Measurements from ENCODE around the gene CLDN14. TPM values are rescaled to one million over a fixed set of nuclear protein-coding genes. Genes with fewer than 3 reads are reported as not detected.

Gene CLDN14
- total RNA-seq, 1 experiment from 2014 or later = not detected

DNA sequence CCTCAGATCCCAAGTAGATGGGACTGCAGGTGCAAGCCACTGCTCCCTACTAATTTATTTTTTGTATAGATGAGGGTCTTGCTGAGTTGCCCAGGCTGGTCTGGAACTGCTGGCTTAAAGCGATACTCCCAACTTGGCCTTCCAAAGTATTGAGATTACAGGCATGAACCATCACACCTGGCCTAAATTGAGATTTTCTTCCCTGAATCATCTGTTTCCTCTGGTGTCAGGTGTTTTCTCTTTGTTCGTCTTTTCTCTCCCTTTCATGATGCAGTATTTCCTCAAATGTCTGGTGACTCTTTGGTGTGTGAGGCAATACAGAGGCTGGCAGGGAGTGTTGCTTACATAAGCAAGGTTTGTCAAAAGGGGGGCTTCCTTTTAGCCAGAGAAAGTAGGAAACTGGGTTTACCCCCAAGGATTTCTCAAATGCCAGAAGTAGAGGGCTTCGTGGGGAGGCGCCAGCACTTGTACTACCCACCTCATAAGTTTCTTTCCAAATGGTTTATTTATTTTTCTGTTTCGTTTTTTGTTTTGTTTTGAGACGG lies 27.6 kb downstream of the CLDN14 start:
- in situ Hi-C loops (cut with HindIII; ENCODE audit: low sequenced_read_pairs) = no loop called here
- DNase-seq (ENCODE audit: low spot score) = no peak

DNA sequence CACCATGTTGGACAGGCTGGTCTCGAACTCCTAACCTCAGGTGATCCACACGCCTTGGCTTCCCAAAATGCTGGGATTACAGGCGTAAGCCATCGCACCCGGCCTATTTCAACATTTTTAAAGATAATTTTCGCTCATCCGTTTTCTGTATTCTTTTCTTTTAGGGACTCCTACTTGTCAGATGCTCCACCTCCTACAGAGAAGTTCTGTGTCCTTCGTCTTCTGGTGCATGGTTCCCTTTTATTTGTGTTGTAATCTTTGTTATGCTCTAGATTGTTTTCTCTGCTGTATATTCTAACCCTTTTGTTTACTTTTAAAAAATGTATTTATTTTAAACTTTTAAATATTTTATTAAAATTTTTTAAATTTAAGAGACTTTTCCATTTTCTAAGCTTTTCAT lies 28.4 kb downstream of the CLDN14 start:
- in situ Hi-C loops (cut with HindIII; ENCODE audit: low sequenced_read_pairs) = no loop called here
- DNase-seq (ENCODE audit: low spot score) = no peak

DNA sequence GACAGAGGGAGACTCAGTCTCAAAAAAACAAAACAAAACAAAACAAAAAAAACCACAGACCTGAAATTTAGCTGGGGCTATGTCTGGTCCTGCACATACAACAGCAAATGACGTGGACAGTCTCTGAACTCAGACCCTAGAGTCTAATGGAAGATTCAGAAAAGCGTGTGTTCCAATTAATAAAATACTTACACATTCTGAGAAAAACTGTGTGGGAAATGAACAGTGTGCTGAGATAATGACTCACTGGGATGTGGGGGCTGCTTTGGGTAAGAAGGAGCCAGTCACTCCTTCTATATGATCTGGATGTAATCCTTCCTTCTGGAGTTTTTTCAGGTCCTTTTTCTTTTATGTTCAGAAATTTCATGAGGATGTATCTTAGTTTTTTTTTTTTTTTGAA lies 29.4 kb downstream of the CLDN14 start:
- no peak for DNase-seq (ENCODE audit: low spot score)
- in situ Hi-C loops (cut with HindIII; ENCODE audit: low sequenced_read_pairs) = no loop called here

DNA sequence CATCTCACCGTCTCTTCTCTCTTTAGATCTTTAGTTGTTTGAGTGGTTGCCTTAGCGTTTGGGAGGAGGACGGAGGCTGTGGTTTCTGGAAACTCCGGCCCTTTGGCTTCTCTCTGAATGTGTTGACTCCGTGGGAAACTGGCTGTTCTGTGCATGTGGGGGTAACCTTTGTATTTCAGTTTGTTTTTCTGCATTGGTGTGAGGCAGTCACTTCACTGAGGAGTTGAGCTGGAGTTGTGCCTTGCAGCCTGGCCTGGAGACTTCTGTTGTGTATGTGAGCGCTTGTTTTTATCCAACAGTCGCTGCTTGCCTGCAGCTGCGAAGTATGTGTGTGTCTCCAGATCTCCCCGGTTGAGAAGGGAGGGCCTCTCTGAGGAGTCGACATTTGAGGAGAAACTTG lies 33.6 kb downstream of the CLDN14 start:
- DNase-seq (ENCODE audit: low spot score) = no peak
- in situ Hi-C loops (cut with HindIII; ENCODE audit: low sequenced_read_pairs) = no loop called here

DNA sequence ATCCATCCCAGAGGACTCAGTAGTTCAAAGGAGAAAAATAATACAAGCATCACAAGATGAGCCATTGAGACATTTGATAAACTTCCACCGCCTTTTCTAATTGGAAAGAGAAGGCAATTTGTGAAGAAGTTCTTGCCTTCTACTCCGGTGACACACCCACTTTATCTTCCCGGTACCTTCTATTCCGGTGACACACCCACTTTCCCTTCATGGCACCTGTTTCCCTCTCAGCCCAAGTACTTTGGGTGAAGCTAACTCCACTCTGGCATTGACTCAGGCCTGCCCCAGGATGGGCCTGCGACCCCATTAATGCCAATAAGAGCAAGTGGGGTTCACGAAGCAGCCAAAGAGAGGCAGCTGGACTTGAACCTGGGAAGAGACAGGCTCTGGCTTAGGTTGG lies 38.2 kb downstream of the CLDN14 start:
- no peak for DNase-seq (ENCODE audit: low spot score)
- in situ Hi-C loops (cut with HindIII; ENCODE audit: low sequenced_read_pairs) = no loop called here

DNA sequence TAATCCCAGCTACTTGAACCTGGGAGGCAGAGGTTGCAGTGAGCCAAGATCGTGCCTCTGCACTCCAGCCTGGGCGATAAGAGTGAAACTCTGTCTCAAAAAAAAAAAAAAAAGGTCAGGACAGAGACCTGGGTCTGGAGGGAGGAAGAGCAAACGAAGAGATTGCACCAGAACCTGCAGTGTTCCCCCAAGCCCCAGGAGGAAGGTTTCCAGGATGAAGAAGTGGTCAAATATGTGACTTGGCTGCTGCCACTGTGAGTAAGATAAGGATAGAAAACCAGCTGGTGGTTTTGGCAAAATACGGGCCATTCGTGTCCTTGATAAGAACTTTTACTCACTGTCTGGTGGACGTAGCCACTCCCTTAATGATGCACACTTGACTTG lies 42.2 kb downstream of the CLDN14 start:
- DNase-seq (ENCODE audit: low spot score) = no peak

DNA sequence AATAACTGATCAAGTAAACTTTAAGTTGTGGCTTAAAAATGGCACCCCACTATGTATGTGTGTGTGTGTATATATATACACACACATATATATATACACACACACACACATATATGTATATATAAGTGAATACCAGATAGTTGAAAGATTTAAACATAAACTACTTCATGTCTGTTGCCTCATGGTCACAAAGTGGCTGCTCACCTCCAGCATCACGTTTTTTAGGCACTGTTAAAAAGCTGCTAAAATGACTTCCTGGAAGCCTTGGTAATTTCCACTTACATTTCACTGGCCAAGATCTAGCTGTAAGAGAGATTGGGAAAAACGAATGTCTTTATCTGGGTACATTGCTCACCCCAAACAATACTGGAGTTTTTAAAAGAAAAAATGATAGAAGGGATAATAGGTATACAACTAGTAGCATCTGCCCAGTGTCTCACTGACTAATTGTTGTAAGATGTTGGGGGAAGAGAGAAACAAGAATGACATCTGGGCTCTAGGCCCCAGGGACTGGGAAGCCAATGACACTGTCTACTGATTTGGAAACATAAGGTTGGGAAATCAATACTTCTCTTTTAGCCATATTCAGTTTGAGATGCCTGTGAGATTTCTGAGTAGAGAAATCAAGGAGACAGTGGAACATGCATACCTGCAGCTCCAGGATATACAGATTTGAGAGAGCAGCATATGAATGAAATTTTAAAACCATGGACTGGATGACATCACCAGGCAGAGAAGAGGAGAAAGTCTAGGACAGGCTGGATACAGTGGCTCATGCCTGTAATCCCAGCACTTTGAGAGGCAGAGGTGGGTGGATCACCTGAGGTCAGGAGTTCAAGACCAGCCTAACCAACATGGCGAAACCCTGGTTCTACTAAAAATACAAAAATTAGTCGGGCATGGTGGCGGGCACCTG lies 42.8 kb downstream of the CLDN14 start:
- in situ Hi-C loops (cut with HindIII; ENCODE audit: low sequenced_read_pairs) = no loop called here
- DNase-seq (ENCODE audit: low spot score) = no peak

More for the DNA sequence above, 42.2 kb downstream of the CLDN14 start:
- in situ Hi-C loops (cut with HindIII; ENCODE audit: low sequenced_read_pairs) = no loop called here

DNA sequence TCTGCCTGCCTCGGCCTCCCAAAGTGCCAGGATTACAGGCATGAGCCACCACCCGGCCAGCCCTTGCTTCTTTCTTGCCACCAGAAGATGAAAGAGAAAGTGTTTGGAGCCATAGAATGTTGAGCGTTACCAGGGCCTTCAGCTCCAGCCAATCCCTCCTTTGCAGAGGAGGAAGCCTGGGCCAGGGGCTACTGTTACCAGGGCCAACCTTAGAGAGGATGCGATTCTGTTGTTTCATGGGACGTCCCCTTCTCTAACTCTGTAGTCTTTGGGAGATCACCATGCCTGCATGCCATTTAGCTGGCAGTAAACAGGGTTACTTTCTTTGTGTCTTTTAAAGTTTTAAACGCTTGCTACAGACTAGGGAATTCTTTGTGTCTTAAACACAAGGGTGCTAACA lies 45.8 kb downstream of the CLDN14 start:
- in situ Hi-C loops (cut with HindIII; ENCODE audit: low sequenced_read_pairs) = no loop called here
- DNase-seq (ENCODE audit: low spot score) = no peak

DNA sequence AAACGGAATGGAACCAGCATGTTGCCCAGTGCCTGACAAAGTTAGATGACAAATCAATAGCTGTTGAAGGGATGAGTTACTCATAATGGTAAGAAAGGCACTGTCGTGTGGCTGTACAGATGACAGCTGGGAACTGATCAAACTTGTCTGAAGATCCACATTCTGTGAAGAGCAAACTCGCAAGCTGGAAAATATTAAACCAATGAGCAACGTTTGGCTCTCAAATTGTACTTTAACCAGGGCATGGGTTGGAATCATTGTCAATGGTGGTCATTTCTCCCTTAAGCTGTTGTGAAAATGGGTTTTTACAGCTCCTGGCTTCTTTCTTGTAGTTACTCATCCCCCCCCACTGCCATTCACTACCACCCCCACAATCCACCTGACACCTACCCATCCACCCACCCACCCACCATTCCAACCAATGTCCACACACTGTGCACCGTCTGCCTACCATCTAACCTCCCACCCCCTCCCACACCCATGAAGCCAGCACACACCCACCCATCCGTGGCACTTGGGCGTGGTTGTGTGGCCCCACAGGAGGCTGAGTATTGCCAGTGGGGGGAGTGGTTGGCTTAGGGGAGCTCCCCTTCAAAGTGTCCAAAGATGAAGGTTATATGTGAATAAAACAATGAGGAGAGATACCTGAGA lies 46.7 kb downstream of the CLDN14 start:
- DNase-seq (ENCODE audit: low spot score) = no peak
- in situ Hi-C loops (cut with HindIII; ENCODE audit: low sequenced_read_pairs) = no loop called here

DNA sequence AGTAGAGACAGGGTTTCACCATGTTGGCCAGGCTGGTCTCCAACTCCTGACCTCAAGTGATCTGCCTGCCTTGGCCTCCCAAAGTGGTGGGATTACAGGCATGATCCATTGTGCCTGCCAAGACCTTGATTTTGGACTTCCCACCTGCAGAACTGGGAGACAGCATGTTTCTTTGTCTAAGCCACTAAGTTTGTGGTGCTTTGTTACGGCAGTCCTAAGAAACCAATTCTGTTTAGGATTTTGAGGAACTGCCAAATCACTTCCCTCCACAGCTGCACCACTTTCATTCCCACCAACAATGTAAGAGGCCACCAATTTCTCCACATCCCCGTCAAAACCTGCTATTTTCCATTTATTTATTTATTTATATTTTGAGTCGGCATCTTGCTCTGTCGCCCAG lies 48.7 kb downstream of the CLDN14 start:
- in situ Hi-C loops (cut with HindIII; ENCODE audit: low sequenced_read_pairs) = no loop called here
- no peak for DNase-seq (ENCODE audit: low spot score)

DNA sequence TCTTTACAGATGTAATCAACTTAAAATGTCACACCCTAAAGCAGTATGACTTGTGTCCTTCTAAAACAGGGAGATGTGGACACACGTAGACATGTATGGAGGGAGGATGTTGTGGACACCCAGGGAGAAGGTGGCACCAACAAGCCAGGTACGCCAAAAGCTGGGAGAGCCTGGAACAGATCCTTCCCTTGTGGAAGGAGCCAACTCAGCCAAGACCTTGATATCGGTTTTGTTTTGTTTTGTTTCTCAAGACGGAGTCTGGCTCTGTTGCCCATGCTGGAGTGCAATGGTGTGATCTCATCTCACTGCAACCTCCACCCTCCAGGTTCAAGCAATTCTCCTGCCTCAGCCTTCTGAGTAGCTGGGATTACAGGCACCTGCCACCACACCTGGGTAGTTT lies 49.1 kb downstream of the CLDN14 start:
- no peak for DNase-seq (ENCODE audit: low spot score)
- in situ Hi-C loops (cut with HindIII; ENCODE audit: low sequenced_read_pairs) = no loop called here

DNA sequence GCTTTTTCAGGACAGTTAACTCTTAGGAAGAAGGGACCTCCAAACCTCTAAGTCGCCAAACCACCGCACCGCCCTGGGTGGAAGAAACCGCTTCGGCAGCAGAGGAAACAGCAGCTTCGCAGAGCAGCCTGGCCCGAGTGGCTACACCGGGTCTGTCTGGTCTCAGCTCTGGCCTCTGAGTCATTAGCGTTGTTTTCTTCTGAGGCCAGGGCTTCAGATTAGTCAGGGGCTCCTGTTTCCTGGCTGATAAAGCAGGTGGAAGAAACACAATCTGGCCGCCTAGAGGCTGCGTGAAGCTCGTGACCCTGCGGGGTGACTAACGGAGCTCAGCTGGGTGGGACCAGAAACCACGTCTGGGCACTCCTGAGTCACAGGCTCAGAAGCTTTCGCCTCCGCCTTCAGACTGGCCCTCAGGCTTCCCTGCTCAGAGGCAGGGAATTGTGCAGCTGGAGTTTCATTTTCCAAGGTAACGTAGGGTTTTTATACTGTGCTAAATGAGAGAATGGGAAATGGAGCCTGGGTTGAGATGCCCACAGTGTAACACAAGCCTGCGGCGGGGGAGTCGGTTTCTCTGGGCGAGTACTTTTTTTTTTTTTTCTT lies 49.9 kb downstream of the CLDN14 start:
- no peak for DNase-seq (ENCODE audit: low spot score)
- in situ Hi-C loops (cut with HindIII; ENCODE audit: low sequenced_read_pairs) = no loop called here

DNA sequence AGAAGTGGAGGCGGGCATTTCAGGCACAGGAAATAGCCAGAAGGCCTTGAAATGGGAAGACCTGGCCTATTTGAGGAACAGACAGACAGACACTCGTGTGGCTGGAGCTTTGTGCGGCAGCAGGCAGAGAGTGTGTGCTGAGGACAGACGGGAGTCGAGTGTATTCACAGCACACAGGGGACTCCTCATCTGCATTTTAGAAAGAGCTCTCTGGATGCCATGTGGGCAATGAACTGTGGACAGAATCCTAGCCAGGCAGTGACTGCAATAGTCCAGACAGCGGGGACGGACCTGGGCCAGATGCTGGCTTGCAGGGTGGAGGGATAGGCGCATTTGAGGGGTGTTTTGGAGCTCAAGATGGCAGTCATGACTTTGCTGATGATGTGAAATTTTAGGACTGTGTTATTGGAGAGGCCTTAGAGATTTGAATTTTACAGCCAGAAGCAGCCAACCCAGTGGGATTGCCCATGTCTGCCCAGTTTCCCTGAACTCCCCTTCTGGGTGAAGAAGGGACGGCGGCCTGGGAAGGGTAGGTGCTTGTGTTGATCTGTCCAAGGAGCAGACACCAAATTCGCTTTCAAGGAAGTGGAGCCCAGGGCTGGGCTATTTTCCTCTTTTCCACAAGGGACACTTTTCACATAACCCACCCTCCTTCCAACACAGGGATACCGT lies 51.0 kb downstream of the CLDN14 start:
- DNase-seq (ENCODE audit: low spot score) = no peak
- in situ Hi-C loops (cut with HindIII; ENCODE audit: low sequenced_read_pairs) = no loop called here

DNA sequence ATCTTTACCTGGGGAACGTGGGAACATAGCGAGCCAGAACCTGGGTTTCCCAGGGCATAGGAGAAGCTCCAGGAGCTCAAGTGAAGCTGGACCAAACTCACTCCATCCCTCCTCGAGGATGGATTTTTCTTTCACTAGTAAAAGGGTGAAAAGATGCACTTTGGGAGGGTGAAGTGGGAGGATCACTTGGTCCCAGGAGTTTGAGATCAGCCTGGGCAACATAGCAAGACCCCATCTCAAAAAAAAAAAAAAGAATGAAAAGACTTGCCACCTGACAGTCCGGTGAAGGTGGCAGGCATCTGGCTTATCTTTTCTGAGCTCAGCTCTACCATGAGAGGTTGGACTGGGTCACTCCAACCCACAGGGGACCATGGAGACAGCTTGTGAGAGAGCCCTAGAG lies 52.4 kb downstream of the CLDN14 start:
- no peak for DNase-seq (ENCODE audit: low spot score)
- in situ Hi-C loops (cut with HindIII; ENCODE audit: low sequenced_read_pairs) = no loop called here

DNA sequence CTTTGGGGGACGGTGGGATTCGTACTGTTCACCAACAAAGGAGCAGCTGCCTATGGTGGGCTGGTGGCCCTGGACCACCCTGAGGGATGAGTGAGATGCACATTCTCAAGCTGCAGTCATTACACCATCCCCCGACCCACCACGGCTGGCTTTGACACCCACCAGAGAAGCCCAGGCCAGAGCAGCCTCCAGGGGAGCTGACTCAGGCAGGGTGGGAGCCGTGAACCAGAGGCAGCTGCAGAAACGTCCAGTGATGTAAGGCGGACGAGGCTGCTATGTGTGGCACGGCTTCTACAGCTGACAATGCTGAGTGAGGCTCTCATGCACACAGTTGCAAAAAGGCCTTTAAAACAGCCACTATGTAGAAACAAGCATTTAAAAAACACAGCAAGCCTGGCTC lies 54.6 kb downstream of the CLDN14 start:
- DNase-seq (ENCODE audit: low spot score) = no peak
- in situ Hi-C loops (cut with HindIII; ENCODE audit: low sequenced_read_pairs) = no loop called here

DNA sequence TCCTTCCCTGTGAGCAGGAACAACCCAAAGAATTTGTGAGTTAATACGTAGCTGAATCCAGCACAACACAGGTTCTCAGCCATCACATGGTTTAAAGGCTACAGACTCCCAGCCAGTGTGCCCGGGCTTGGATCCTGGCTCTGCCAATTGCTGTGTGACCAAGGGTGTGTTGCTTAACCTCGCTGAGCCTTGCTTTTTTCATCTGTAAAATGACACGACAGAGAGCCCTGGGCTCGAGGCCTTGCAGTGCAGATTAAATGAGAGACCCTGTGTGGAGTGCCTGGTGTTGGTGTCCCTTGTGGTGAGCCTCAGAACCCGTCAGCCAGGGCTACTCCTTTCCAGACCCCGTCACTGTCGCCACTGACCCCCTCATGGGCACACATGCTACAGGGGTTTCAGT lies 55.3 kb downstream of the CLDN14 start:
- in situ Hi-C loops (cut with HindIII; ENCODE audit: low sequenced_read_pairs) = no loop called here
- no peak for DNase-seq (ENCODE audit: low spot score)

DNA sequence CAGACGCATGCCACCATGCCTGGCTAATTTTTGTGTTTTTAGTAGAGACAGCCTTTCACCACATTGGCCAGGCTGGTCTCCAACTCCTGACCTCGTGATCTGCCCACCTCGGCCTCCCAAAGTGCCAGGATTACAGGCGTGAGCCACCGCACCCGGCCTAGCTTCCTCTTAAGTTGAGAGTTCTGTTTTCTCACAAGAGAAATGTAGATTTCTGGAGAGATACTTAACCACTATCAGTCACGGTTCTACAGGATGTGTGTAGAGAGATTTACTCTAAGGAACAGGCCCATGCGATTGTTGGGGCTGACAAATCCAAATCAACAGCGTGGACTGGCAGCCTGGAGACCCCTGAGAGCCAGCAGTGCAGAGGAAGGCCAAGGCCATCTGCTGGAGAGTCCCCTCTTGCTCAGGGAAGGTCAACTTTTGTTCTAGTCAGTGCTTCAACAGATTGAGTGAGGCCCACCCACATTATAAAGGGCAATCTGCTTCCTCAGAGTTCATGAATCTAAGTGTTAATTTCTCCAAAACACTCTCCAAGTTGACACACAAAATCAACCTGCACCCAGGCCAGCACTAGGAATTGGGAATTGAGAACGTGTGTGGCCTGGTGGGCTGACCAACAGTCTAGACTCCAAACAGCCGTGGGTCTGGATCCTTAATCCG lies 56.0 kb downstream of the CLDN14 start:
- no peak for DNase-seq (ENCODE audit: low spot score)
- in situ Hi-C loops (cut with HindIII; ENCODE audit: low sequenced_read_pairs) = no loop called here

DNA sequence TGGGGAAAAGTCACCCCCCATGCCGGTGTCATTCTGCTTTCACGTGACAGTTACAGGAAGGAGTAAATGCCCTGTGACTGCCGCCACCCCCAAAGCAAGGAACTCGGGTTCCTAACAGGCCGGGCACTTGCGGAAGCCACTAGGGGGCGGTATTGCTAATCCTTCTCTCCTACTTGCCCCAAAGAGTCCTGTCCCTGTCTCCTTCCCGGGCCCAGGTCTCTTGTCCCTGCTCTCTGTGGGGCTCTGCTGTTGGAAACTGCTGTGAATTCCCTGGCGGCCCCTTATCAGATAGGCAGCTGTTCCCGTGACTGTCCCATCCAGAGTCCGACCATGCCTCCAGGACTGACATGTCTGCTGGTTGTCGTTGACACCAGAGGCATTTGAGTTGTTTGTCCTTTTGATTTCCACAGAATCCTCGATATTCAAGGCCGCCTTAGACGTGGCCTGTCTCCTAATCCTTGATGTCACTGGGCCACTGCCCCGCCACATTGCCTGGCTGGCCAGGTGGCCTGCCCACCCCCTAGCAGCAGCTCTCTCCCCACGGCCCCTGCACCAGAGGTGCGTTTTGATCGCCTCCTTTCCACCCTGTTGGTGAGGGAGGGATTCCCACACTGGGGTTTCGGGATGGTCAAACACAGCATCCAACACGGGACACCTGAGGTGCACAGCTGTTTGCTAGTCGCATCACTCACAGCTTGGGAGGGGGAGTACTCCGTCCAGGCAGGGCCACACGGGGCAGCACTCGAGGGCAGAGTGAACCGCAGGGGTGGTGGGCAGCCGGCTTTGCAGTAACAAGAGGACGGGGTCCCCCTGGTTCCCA lies 57.4 kb downstream of the CLDN14 start:
- DNase-seq (ENCODE audit: low spot score) = peak; percentile 29
- in situ Hi-C loops (cut with HindIII; ENCODE audit: low sequenced_read_pairs) = no loop called here

All from G401 (cell line).